Subcutaneous abdominal adipose tissue (tissue), 5 donors: ENCODE data around the gene ARID4B.
"Not testable (repeated sequence)": the region's sequence is repeated elsewhere in the genome, so short reads cannot be mapped to it uniquely, and the experiment has no call there.

Experiments
- H3K27ac ChIP-seq: one replicate; pipeline ENCODE4 v1.7.0; 2013; ENCODE audit warnings: low read depth, mild to moderate bottlenecking, inconsistent platforms, low read length, moderate library complexity
- H3K27me3 ChIP-seq, 5 donors: one replicate each; pipeline ENCODE4 v1.7.0; 2013; ENCODE audit warnings: low read length in 5 of 5, inconsistent platforms in 1 of 5; ENCODE audit not compliant: control insufficient read depth in 5 of 5, insufficient read depth in 4 of 5
- H3K36me3 ChIP-seq, 5 donors: one replicate each; pipeline ENCODE4 v1.7.0; 2013; ENCODE audit warnings: low read length in 5 of 5; ENCODE audit not compliant: control insufficient read depth in 5 of 5, insufficient read depth in 5 of 5
- H3K4me1 ChIP-seq, 5 donors: one replicate each; pipeline ENCODE4 v1.7.0; 2013; ENCODE audit warnings: low read length in 5 of 5, mild to moderate bottlenecking in 3 of 5, moderate library complexity in 1 of 5; ENCODE audit not compliant: control insufficient read depth in 5 of 5, insufficient read depth in 5 of 5
- H3K4me3 ChIP-seq, 5 donors: one replicate each; pipeline ENCODE4 v1.7.0; 2013; ENCODE audit warnings: low read length in 5 of 5, low read depth in 1 of 5
- H3K9ac ChIP-seq, 5 donors: one replicate each; pipeline ENCODE4 v1.7.0; 2013; ENCODE audit warnings: low read length in 5 of 5, mild to moderate bottlenecking in 4 of 5, moderate library complexity in 3 of 5
- H3K9me3 ChIP-seq, 5 donors: one replicate each; pipeline ENCODE4 v1.7.0; 2013; ENCODE audit warnings: low read length in 5 of 5; ENCODE audit not compliant: control insufficient read depth in 5 of 5
- donor health status: healthy.
- donor health status: healthy.
- donor health status: healthy.
- donor health status: healthy.
- donor health status: healthy.

Gene ARID4B

GRCh38 chr1:235327559-235328270 is at the start of gene ARID4B:
Gene ARID4B, minus strand, starts transcription at chr1:235328179. Its CDS starts 1,260 bp downstream, at chr1:235326919.
- Histone ChIP-seq H3K9me3 (no peaks in the 10 kb centered on the region), H3K27ac (peak within 1 kb of the TSS; percentile 95), H3K4me3 (peak within 1 kb of the TSS; percentile 89 to 99 (median 93)), H3K36me3 (no peaks in the 10 kb centered on the region), H3K4me1 (peaks cover 5 to 53% (median 47%) of the 10 kb centered on the region in 5 donors), H3K27me3 (peaks cover 0 to 4% (median 0%) of the 10 kb centered on the region in 5 donors), H3K9ac (peak within 1 kb of the TSS; percentile 95 to 100 (median 97))

GRCh38 chr1:235375919-235376605 is 48.1 kb upstream of the ARID4B start:
- Histone ChIP-seq H3K27me3 (no peaks in the 10 kb centered on the region), H3K27ac (no peak overlapping the region), H3K4me3 (no peak overlapping the region), H3K4me1 (peaks cover 0 to 2% (median 0%) of the 10 kb centered on the region in 5 donors), H3K9me3 (no peaks in the 10 kb centered on the region), H3K9ac (no peak overlapping the region), H3K36me3 (peaks cover 2 to 20% (median 8%) of the 10 kb centered on the region in 5 donors)

GRCh38 chr1:235369802-235370201 is 41.8 kb upstream of the ARID4B start:
- Histone ChIP-seq H3K4me3 (no peak overlapping the region), H3K9ac (no peak overlapping the region), H3K4me1 (peaks cover 0 to 16% (median 7%) of the 10 kb centered on the region in 5 donors), H3K9me3 (no peaks in the 10 kb centered on the region), H3K27me3 (no peaks in the 10 kb centered on the region), H3K27ac (no peak overlapping the region), H3K36me3 (peaks cover 0 to 2% (median 0%) of the 10 kb centered on the region in 5 donors)

GRCh38 chr1:235368428-235368827 is 40.4 kb upstream of the ARID4B start:
- peak overlapping the region in 2 of 5 donors; percentile 95 to 96 for H3K4me3 ChIP-seq
- no peak overlapping the region for H3K27ac ChIP-seq
- peak overlapping the region in 1 of 5 donors; percentile 30 for H3K9ac ChIP-seq

GRCh38 chr1:235367000-235367908 is 39.3 kb upstream of the ARID4B start, which contains the start of gene TBCE:
Gene TBCE, plus strand, starts transcription at chr1:235367427. Its CDS starts 12,623 bp downstream, at chr1:235380050.
- H3K27ac ChIP-seq: peak within 1 kb of the TSS; percentile 68
- peak within 1 kb of the TSS; percentile 60 to 85 (median 82) for H3K9ac ChIP-seq
- H3K36me3 ChIP-seq: peaks cover 0 to 2% (median 0%) of the 10 kb centered on the region in 5 donors
- H3K27me3 ChIP-seq: no peaks in the 10 kb centered on the region
- H3K4me1 ChIP-seq: peaks cover 0 to 16% (median 7%) of the 10 kb centered on the region in 5 donors
- peak within 1 kb of the TSS; percentile 78 to 96 (median 95) for H3K4me3 ChIP-seq
- H3K9me3 ChIP-seq: no peaks in the 10 kb centered on the region

More at GRCh38 chr1:235368428-235368827, 40.4 kb upstream of the ARID4B start:
- Histone ChIP-seq H3K27me3 (no peaks in the 10 kb centered on the region), H3K4me1 (peaks cover 0 to 16% (median 7%) of the 10 kb centered on the region in 5 donors), H3K36me3 (peaks cover 0 to 2% (median 0%) of the 10 kb centered on the region in 5 donors), H3K9me3 (no peaks in the 10 kb centered on the region)

GRCh38 chr1:235366286-235366685 is 38.3 kb upstream of the ARID4B start:
- H3K4me3 ChIP-seq: no peak overlapping the region
- H3K4me1 ChIP-seq: peaks cover 0 to 16% (median 7%) of the 10 kb centered on the region in 5 donors
- no peaks in the 10 kb centered on the region for H3K9me3 ChIP-seq
- peaks cover 0 to 2% (median 0%) of the 10 kb centered on the region in 5 donors for H3K36me3 ChIP-seq
- no peaks in the 10 kb centered on the region for H3K27me3 ChIP-seq
- no peak overlapping the region for H3K27ac ChIP-seq
- H3K9ac ChIP-seq: no peak overlapping the region

GRCh38 chr1:235364189-235364588 is 36.2 kb upstream of the ARID4B start:
- H3K4me1 ChIP-seq: peaks cover 0 to 16% (median 7%) of the 10 kb centered on the region in 5 donors
- not testable (repeated sequence) for H3K27me3 ChIP-seq, H3K36me3 ChIP-seq, H3K27ac ChIP-seq, H3K4me3 ChIP-seq, H3K9me3 ChIP-seq, H3K9ac ChIP-seq

- no peaks in the 10 kb centered on the region for H3K36me3 ChIP-seq
- H3K27me3 ChIP-seq: no peaks in the 10 kb centered on the region
- H3K4me3 ChIP-seq: no peak overlapping the region
- H3K27ac ChIP-seq: no peak overlapping the region
- no peak overlapping the region for H3K9ac ChIP-seq
- H3K4me1 ChIP-seq: peaks cover 0 to 3% (median 0%) of the 10 kb centered on the region in 5 donors
- H3K9me3 ChIP-seq: no peaks in the 10 kb centered on the region
These were observed 30.9 kb upstream of the ARID4B start for GRCh38 chr1:235358899-235359298.

- Histone ChIP-seq H3K36me3 (no peaks in the 10 kb centered on the region), H3K9ac (no peak overlapping the region), H3K27me3 (no peaks in the 10 kb centered on the region), H3K9me3 (no peaks in the 10 kb centered on the region), H3K4me3 (no peak overlapping the region), H3K27ac (no peak overlapping the region), H3K4me1 (peaks cover 0 to 3% (median 0%) of the 10 kb centered on the region in 5 donors)
These were observed 29.8 kb upstream of the ARID4B start for GRCh38 chr1:235357485-235358373.
